GM23338 (cell line): Measurements from ENCODE around the gene RAB29. TPM values are rescaled to one million over a fixed set of nuclear protein-coding genes. Genes with fewer than 3 reads are reported as not detected.
A peak's percentile ranks its signal among the peaks of the same experiment; 100 is the strongest.

Experiments
- ATAC-seq: fragments of 200-7000 bp; cut with Tn5 transposase; 3 replicates; pipeline ENCODE4 v1.9.1; 2020
- DNase-seq: peaks from one replicate; pipeline ENCODE4 v3.0.0-alpha.2; 2015; ENCODE audit warnings: low spot score
- H2AFZ ChIP-seq: fragments of 200-600 bp; sonication (generic); 2 replicates; pipeline ENCODE4 v1.8.0; 2016; ENCODE audit warnings: antibody characterized with exemption, mild to moderate bottlenecking, moderate library complexity
- H3F3A ChIP-seq: fragments of 200-600 bp; sonication (generic); replicated peaks from 2 replicates; pipeline ENCODE4 v1.8.0; 2017; ENCODE audit warnings: antibody characterized with exemption, mixed run types, low read depth
- H3K27ac ChIP-seq: fragments of 200-600 bp; sonication (generic); 2 replicates; pipeline ENCODE4 v1.6.1; 2016; ENCODE audit warnings: low read depth
- H3K27me3 ChIP-seq: fragments of 200-600 bp; sonication (generic); 2 replicates; pipeline ENCODE4 v1.8.0; 2016; ENCODE audit warnings: mild to moderate bottlenecking, mixed run types, moderate library complexity; ENCODE audit not compliant: insufficient read depth
- H3K36me3 ChIP-seq: fragments of 200-600 bp; sonication (generic); 2 replicates; pipeline ENCODE4 v1.8.0; 2016; ENCODE audit warnings: mild to moderate bottlenecking; ENCODE audit not compliant: insufficient read depth
- H3K4me1 ChIP-seq: fragments of 200-600 bp; sonication (generic); 2 replicates; pipeline ENCODE4 v1.8.0; 2016; ENCODE audit warnings: mild to moderate bottlenecking, moderate library complexity; ENCODE audit not compliant: insufficient read depth
- H3K4me2 ChIP-seq: fragments of 200-600 bp; sonication (generic); 2 replicates; pipeline ENCODE4 v1.7.1; 2017; ENCODE audit warnings: mixed run types
- H3K4me3 ChIP-seq: fragments of 200-600 bp; sonication (generic); 2 replicates; pipeline ENCODE4 v1.6.1; 2016; ENCODE audit warnings: mixed run types
- H3K79me2 ChIP-seq: fragments of 200-600 bp; sonication (generic); replicated peaks from 2 replicates; pipeline ENCODE4 v1.8.0; 2017; ENCODE audit warnings: mild to moderate bottlenecking; ENCODE audit not compliant: insufficient read depth
- H3K9me2 ChIP-seq: fragments of 200-600 bp; sonication (generic); 2 replicates; pipeline ENCODE4 v1.8.0; 2017; ENCODE audit not compliant: insufficient read depth
- H4K20me1 ChIP-seq: fragments of 200-600 bp; sonication (generic); replicated peaks from 2 replicates; pipeline ENCODE4 v1.8.0; 2017; ENCODE audit warnings: mild to moderate bottlenecking; ENCODE audit not compliant: insufficient read depth
- H3K27ac Mint-ChIP-seq: 2 replicates; pipeline ENCODE4 v1.8.0; 2020; ENCODE audit warnings: inconsistent platforms, mild to moderate bottlenecking, moderate library complexity, mixed read lengths
- H3K27me3 Mint-ChIP-seq: 3 replicates; pipeline ENCODE4 v1.8.0; 2022; ENCODE audit warnings: low read depth, mild to moderate bottlenecking, moderate library complexity, mixed read lengths, inconsistent platforms; ENCODE audit not compliant: insufficient read depth, poor library complexity
- H3K36me3 Mint-ChIP-seq: 3 replicates; pipeline ENCODE4 v1.8.0; 2021; ENCODE audit warnings: low read depth, mild to moderate bottlenecking, inconsistent platforms, moderate library complexity, mixed read lengths
- H3K4me1 Mint-ChIP-seq: 3 replicates; pipeline ENCODE4 v1.8.0; 2020; ENCODE audit warnings: mild to moderate bottlenecking, inconsistent platforms, mixed read lengths
- H3K4me3 Mint-ChIP-seq: 3 replicates; pipeline ENCODE4 v1.8.0; 2021; ENCODE audit warnings: moderate library complexity, mild to moderate bottlenecking, inconsistent platforms, mixed read lengths
- H3K9me3 Mint-ChIP-seq: 3 replicates; pipeline ENCODE4 v1.8.0; 2020; ENCODE audit warnings: moderate library complexity, mild to moderate bottlenecking, inconsistent platforms, mixed read lengths
- CREB1 ChIP-seq: fragments of 250-450 bp; sonication (Bioruptor Pico); IDR thresholded peaks from 2 replicates; pipeline ENCODE4 v1.5.0; 2020; ENCODE audit warnings: low read depth, mild to moderate bottlenecking, moderate library complexity
- EZH2 ChIP-seq: fragments of 200-600 bp; sonication (generic); IDR thresholded peaks from one replicate; pipeline ENCODE4 v1.8.0; 2017; ENCODE audit warnings: antibody characterized with exemption, mild to moderate bottlenecking, low read depth; ENCODE audit not compliant: unreplicated experiment
- JUNB ChIP-seq: IDR thresholded peaks from one replicate; pipeline ENCODE4 v1.6.1; 2016; ENCODE audit warnings: antibody characterized with exemption; ENCODE audit not compliant: unreplicated experiment
- NANOG ChIP-seq: IDR thresholded peaks from 2 replicates; pipeline ENCODE4 v1.6.1; 2016; ENCODE audit warnings: antibody characterized with exemption, borderline replicate concordance
- POLR2AphosphoS5 ChIP-seq: IDR thresholded peaks from 2 replicates; pipeline ENCODE4 v1.6.1; 2016; ENCODE audit warnings: antibody characterized with exemption, low read depth
- STAT1 ChIP-seq: IDR thresholded peaks from one replicate; pipeline ENCODE4 v1.6.1; 2016; ENCODE audit warnings: antibody characterized with exemption; ENCODE audit not compliant: unreplicated experiment
- ZNF114 ChIP-seq: fragments of 250-450 bp; sonication (Bioruptor Pico); IDR thresholded peaks from 2 replicates; pipeline ENCODE4 v1.5.0; 2020; ENCODE audit warnings: mild to moderate bottlenecking, moderate library complexity
- ZNF331 ChIP-seq: fragments of 250-450 bp; sonication (Bioruptor Pico); IDR thresholded peaks from 2 replicates; pipeline ENCODE4 v1.5.0; 2020; ENCODE audit warnings: low read depth, mild to moderate bottlenecking, moderate library complexity
- polyA plus RNA-seq: library from polyadenylated mRNA; unstranded; fragments of >200 nt; fragmentation: Nextera tagmentation; extraction: Ambion mirVana; gene quantifications from 2 replicates; pipeline ENCODE4 v1.2.1, GENCODE V29; 2016
- total RNA-seq: library from RNA; depleted of rRNA; stranded (reverse); fragments of >200 nt; shearing (Covaris generic); gene quantifications from 2 replicates; pipeline ENCODE4 v1.2.3, GENCODE V29; 2014
- TF ChIP-seq, protein P1 (sequence below): IDR thresholded peaks from 2 replicates; pipeline ENCODE4 v1.6.1; 2016; ENCODE audit warnings: antibody characterized with exemption
- TF ChIP-seq, protein P2 (sequence below): IDR thresholded peaks from one replicate; pipeline ENCODE4 v1.6.1; 2018; ENCODE audit warnings: antibody characterized with exemption; ENCODE audit not compliant: unreplicated experiment
- TF ChIP-seq, protein P3 (sequence below): fragments of 250-450 bp; sonication (Bioruptor Pico); IDR thresholded peaks from 2 replicates; pipeline ENCODE4 v1.5.0; 2020; ENCODE audit warnings: mild to moderate bottlenecking, moderate library complexity

Gene RAB29
- total and polyA plus RNA-seq, 2 experiments from 2014 or later: 7.1 to 9.1 TPM

- Mint-ChIP-seq H3K27me3 (peaks cover 7% of the 10 kb centered on the region), H3K27ac (no peak overlapping the region), H3K9me3 (no peaks in the 10 kb centered on the region), H3K4me3 (no peak overlapping the region), H3K36me3 (peaks cover 33% of the 10 kb centered on the region), H3K4me1 (peaks cover 45% of the 10 kb centered on the region)
- ATAC-seq (no peak), DNase-seq (no peak)
- H3K27ac ChIP-seq: peak overlapping the region; percentile 35
- H3K4me3 ChIP-seq: no peak overlapping the region
- H3K79me2 ChIP-seq: peaks cover 100% of the 10 kb centered on the region
- H3K4me1 ChIP-seq: peaks cover 42% of the 10 kb centered on the region
- H3F3A ChIP-seq: 0 out of 2 replicates have a peak, but pooled peaks cover 3% of the 10 kb centered on the region
- H4K20me1 ChIP-seq: peaks cover 81% of the 10 kb centered on the region
- H2AFZ ChIP-seq: no peak overlapping the region
- H3K27me3 ChIP-seq: no peaks in the 10 kb centered on the region
- TF ChIP-seq, protein P1, sequence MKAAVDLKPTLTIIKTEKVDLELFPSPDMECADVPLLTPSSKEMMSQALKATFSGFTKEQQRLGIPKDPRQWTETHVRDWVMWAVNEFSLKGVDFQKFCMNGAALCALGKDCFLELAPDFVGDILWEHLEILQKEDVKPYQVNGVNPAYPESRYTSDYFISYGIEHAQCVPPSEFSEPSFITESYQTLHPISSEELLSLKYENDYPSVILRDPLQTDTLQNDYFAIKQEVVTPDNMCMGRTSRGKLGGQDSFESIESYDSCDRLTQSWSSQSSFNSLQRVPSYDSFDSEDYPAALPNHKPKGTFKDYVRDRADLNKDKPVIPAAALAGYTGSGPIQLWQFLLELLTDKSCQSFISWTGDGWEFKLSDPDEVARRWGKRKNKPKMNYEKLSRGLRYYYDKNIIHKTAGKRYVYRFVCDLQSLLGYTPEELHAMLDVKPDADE: no peak
- no peak for TF ChIP-seq POLR2AphosphoS5
- no peak for TF ChIP-seq EZH2
- TF ChIP-seq, protein P2, sequence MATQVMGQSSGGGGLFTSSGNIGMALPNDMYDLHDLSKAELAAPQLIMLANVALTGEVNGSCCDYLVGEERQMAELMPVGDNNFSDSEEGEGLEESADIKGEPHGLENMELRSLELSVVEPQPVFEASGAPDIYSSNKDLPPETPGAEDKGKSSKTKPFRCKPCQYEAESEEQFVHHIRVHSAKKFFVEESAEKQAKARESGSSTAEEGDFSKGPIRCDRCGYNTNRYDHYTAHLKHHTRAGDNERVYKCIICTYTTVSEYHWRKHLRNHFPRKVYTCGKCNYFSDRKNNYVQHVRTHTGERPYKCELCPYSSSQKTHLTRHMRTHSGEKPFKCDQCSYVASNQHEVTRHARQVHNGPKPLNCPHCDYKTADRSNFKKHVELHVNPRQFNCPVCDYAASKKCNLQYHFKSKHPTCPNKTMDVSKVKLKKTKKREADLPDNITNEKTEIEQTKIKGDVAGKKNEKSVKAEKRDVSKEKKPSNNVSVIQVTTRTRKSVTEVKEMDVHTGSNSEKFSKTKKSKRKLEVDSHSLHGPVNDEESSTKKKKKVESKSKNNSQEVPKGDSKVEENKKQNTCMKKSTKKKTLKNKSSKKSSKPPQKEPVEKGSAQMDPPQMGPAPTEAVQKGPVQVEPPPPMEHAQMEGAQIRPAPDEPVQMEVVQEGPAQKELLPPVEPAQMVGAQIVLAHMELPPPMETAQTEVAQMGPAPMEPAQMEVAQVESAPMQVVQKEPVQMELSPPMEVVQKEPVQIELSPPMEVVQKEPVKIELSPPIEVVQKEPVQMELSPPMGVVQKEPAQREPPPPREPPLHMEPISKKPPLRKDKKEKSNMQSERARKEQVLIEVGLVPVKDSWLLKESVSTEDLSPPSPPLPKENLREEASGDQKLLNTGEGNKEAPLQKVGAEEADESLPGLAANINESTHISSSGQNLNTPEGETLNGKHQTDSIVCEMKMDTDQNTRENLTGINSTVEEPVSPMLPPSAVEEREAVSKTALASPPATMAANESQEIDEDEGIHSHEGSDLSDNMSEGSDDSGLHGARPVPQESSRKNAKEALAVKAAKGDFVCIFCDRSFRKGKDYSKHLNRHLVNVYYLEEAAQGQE: no peak
- no peak for TF ChIP-seq NANOG
- no peak for TF ChIP-seq CREB1 (CRISPR knock-in tag)
- TF ChIP-seq JUNB: no peak
- TF ChIP-seq STAT1: no peak
- no peak for TF ChIP-seq ZNF331 (CRISPR knock-in tag)
- TF ChIP-seq ZNF114 (CRISPR knock-in tag): no peak
- TF ChIP-seq, protein P3, sequence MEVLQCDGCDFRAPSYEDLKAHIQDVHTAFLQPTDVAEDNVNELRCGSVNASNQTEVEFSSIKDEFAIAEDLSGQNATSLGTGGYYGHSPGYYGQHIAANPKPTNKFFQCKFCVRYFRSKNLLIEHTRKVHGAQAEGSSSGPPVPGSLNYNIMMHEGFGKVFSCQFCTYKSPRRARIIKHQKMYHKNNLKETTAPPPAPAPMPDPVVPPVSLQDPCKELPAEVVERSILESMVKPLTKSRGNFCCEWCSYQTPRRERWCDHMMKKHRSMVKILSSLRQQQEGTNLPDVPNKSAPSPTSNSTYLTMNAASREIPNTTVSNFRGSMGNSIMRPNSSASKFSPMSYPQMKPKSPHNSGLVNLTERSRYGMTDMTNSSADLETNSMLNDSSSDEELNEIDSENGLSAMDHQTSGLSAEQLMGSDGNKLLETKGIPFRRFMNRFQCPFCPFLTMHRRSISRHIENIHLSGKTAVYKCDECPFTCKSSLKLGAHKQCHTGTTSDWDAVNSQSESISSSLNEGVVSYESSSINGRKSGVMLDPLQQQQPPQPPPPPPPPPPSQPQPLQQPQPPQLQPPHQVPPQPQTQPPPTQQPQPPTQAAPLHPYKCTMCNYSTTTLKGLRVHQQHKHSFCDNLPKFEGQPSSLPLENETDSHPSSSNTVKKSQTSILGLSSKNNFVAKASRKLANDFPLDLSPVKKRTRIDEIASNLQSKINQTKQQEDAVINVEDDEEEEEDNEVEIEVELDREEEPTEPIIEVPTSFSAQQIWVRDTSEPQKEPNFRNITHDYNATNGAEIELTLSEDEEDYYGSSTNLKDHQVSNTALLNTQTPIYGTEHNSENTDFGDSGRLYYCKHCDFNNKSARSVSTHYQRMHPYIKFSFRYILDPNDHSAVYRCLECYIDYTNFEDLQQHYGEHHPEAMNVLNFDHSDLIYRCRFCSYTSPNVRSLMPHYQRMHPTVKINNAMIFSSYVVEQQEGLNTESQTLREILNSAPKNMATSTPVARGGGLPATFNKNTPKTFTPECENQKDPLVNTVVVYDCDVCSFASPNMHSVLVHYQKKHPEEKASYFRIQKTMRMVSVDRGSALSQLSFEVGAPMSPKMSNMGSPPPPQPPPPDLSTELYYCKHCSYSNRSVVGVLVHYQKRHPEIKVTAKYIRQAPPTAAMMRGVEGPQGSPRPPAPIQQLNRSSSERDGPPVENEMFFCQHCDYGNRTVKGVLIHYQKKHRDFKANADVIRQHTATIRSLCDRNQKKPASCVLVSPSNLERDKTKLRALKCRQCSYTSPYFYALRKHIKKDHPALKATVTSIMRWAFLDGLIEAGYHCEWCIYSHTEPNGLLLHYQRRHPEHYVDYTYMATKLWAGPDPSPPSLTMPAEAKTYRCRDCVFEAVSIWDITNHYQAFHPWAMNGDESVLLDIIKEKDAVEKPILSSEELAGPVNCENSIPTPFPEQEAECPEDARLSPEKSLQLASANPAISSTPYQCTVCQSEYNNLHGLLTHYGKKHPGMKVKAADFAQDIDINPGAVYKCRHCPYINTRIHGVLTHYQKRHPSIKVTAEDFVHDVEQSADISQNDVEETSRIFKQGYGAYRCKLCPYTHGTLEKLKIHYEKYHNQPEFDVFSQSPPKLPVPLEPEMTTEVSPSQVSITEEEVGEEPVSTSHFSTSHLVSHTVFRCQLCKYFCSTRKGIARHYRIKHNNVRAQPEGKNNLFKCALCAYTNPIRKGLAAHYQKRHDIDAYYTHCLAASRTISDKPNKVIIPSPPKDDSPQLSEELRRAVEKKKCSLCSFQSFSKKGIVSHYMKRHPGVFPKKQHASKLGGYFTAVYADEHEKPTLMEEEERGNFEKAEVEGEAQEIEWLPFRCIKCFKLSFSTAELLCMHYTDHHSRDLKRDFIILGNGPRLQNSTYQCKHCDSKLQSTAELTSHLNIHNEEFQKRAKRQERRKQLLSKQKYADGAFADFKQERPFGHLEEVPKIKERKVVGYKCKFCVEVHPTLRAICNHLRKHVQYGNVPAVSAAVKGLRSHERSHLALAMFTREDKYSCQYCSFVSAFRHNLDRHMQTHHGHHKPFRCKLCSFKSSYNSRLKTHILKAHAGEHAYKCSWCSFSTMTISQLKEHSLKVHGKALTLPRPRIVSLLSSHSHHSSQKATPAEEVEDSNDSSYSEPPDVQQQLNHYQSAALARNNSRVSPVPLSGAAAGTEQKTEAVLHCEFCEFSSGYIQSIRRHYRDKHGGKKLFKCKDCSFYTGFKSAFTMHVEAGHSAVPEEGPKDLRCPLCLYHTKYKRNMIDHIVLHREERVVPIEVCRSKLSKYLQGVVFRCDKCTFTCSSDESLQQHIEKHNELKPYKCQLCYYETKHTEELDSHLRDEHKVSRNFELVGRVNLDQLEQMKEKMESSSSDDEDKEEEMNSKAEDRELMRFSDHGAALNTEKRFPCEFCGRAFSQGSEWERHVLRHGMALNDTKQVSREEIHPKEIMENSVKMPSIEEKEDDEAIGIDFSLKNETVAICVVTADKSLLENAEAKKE (CRISPR knock-in tag): no peak
- peak overlapping the region; percentile 12; the same call in 1 of the 2 replicates for H3K4me2 ChIP-seq
- no peaks in the 10 kb centered on the region for H3K9me2 ChIP-seq
- no peaks in the 10 kb centered on the region for H3K36me3 ChIP-seq
Measured at GRCh38 chr1:205741681-205742080, 33.6 kb downstream of the RAB29 start.
